GM23248 (cell line): ENCODE results near the gene JRKL.

ENCODE experiments used
- EZH2 ChIP-seq: fragments of 200-600 bp; sonication (generic); IDR thresholded peaks from 2 replicates; pipeline ENCODE4 v1.6.1; 2018; ENCODE audit warnings: antibody characterized with exemption, mild to moderate bottlenecking; ENCODE audit not compliant: insufficient read depth, poor library complexity, severe bottlenecking
- EZH2phosphoT487 ChIP-seq: fragments of 200-600 bp; sonication (generic); IDR thresholded peaks from 2 replicates; pipeline ENCODE4 v1.6.1; 2018; ENCODE audit warnings: antibody characterized with exemption, moderate library complexity, mild to moderate bottlenecking, low read depth; ENCODE audit not compliant: insufficient read depth

- TF ChIP-seq EZH2 (no peak), EZH2phosphoT487 (no peak)
Measured at GRCh38 chr11:96357794-96358193, 32.0 kb upstream of the JRKL start.
